ENCODE results near the gene SLC22A14.

DNA sequence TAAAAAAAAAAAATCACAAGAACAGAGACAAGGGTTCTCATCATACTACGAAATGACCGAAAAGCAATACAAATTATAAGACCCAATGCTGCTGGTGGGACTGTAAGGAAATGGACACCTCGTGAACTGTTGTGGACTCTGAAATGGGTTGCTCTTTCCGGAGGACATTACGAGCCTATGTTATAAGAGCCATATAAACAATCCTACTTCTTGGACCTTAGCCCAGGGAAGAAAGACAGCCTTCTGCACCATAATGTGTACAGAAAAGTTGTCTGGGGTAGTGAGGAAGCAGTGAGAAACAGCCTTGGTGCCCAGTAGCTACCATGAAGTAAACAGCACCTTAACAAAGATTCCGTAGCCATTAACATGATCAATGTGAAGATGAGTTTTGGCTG, 2.7 kb downstream of the SLC22A14 start:
- TF ChIP-seq, protein P1, sequence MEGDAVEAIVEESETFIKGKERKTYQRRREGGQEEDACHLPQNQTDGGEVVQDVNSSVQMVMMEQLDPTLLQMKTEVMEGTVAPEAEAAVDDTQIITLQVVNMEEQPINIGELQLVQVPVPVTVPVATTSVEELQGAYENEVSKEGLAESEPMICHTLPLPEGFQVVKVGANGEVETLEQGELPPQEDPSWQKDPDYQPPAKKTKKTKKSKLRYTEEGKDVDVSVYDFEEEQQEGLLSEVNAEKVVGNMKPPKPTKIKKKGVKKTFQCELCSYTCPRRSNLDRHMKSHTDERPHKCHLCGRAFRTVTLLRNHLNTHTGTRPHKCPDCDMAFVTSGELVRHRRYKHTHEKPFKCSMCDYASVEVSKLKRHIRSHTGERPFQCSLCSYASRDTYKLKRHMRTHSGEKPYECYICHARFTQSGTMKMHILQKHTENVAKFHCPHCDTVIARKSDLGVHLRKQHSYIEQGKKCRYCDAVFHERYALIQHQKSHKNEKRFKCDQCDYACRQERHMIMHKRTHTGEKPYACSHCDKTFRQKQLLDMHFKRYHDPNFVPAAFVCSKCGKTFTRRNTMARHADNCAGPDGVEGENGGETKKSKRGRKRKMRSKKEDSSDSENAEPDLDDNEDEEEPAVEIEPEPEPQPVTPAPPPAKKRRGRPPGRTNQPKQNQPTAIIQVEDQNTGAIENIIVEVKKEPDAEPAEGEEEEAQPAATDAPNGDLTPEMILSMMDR (IDR thresholded peaks at IDR 0.05; ENCODE audit: insufficient read depth, low read length) = no peak
- no peak for TF ChIP-seq POLR2AphosphoS5 (IDR thresholded peaks at IDR 0.05; ENCODE audit: low read depth)
- TF ChIP-seq, protein P2, sequence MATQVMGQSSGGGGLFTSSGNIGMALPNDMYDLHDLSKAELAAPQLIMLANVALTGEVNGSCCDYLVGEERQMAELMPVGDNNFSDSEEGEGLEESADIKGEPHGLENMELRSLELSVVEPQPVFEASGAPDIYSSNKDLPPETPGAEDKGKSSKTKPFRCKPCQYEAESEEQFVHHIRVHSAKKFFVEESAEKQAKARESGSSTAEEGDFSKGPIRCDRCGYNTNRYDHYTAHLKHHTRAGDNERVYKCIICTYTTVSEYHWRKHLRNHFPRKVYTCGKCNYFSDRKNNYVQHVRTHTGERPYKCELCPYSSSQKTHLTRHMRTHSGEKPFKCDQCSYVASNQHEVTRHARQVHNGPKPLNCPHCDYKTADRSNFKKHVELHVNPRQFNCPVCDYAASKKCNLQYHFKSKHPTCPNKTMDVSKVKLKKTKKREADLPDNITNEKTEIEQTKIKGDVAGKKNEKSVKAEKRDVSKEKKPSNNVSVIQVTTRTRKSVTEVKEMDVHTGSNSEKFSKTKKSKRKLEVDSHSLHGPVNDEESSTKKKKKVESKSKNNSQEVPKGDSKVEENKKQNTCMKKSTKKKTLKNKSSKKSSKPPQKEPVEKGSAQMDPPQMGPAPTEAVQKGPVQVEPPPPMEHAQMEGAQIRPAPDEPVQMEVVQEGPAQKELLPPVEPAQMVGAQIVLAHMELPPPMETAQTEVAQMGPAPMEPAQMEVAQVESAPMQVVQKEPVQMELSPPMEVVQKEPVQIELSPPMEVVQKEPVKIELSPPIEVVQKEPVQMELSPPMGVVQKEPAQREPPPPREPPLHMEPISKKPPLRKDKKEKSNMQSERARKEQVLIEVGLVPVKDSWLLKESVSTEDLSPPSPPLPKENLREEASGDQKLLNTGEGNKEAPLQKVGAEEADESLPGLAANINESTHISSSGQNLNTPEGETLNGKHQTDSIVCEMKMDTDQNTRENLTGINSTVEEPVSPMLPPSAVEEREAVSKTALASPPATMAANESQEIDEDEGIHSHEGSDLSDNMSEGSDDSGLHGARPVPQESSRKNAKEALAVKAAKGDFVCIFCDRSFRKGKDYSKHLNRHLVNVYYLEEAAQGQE (IDR thresholded peaks at IDR 0.05; ENCODE audit: insufficient replicate concordance, low read depth) = no peak
- no peak for TF ChIP-seq SPI1 (IDR thresholded peaks at IDR 0.05; ENCODE audit: borderline replicate concordance, low read depth)
